DMS53 treated with DMSO at 0.1 percent for 48 hours (cell line): ENCODE measurements around the gene KLF6.

ENCODE experiments used
- DNase-seq: peaks from one replicate; lab custom pipeline; 2025; ENCODE audit not compliant: unreplicated experiment; lab: John Stamatoyannopoulos, UW

The KLF6 gene

GRCh38 chr10:3789621-3790020, 4.6 kb upstream of the KLF6 start:
- no peak for DNase-seq

GRCh38 chr10:3787816-3788215, 2.8 kb upstream of the KLF6 start:
- DNase-seq: no peak

- no peak for DNase-seq
These were observed 2.0 kb upstream of the KLF6 start for GRCh38 chr10:3787016-3787400.

- DNase-seq: no peak
These were observed 1.4 kb upstream of the KLF6 start for GRCh38 chr10:3786295-3787015.

- DNase-seq: no peak
These were observed 852 bp upstream of the KLF6 start for GRCh38 chr10:3785851-3786271.

GRCh38 chr10:3785251-3785850, 342 bp upstream of the KLF6 start:
- peak; percentile 97 for DNase-seq

- DNase-seq: peak; percentile 78
These were observed 1.2 kb downstream of the KLF6 start for GRCh38 chr10:3783682-3784432.

GRCh38 chr10:3783316-3783681, 1.7 kb downstream of the KLF6 start:
- peak; percentile 58 for DNase-seq

- DNase-seq: peak; percentile 61
These were observed 2.3 kb downstream of the KLF6 start for GRCh38 chr10:3782451-3783315.

- DNase-seq: no peak
These were observed 2.9 kb downstream of the KLF6 start for GRCh38 chr10:3782146-3782450.

GRCh38 chr10:3781468-3782145, 3.4 kb downstream of the KLF6 start:
- no peak for DNase-seq

- no peak for DNase-seq
These were observed 4.1 kb downstream of the KLF6 start for GRCh38 chr10:3780771-3781467.

GRCh38 chr10:3780021-3780770, 4.8 kb downstream of the KLF6 start:
- no peak for DNase-seq

- DNase-seq: no peak
These were observed 5.8 kb downstream of the KLF6 start for GRCh38 chr10:3779158-3779741.

GRCh38 chr10:3778692-3779157, 6.3 kb downstream of the KLF6 start:
- no peak for DNase-seq

GRCh38 chr10:3777981-3778691, 6.9 kb downstream of the KLF6 start:
- no peak for DNase-seq

GRCh38 chr10:3776796-3777571, 8.0 kb downstream of the KLF6 start:
- DNase-seq: peak; percentile 95
